Measurements from ENCODE around the gene NCOA1. TPM values are rescaled to one million over a fixed set of nuclear protein-coding genes. Genes with fewer than 3 reads are reported as not detected.

The NCOA1 gene
- total RNA-seq, 1 experiment from 2014 or later: 37.1 TPM

DNA sequence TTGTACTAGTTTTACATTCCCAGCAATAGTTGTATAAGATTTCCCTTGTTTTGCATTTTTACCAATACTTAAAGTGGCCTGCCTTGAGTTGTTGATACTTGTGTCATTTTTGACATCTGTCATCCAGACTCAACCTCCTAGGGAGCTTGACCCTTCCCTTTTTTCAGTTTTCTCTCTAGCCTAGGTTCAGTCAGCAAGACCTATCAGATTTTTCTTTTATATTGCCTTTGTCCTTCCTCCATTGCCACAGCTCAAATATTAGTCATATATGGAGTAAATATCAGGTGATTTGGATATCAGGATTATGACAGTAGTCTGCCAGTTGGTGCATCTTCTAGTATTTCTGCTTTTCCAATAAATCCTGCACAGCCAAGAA is 315.6 kb downstream of the NCOA1 start:
- H3K27me3 ChIP-seq (replicated peaks; ENCODE audit: control insufficient read depth, insufficient read depth, low read length): no peaks in the 10 kb centered on the region
- no peaks in the 10 kb centered on the region; the same call in 1 of the 2 replicates for H3K36me3 ChIP-seq (ENCODE audit: control insufficient read depth, insufficient read depth, low read length)
- H3K27me3 Mint-ChIP-seq (ENCODE audit: insufficient read depth, unreplicated experiment): no peaks in the 10 kb centered on the region
- no peak overlapping the region for H3K4me3 Mint-ChIP-seq (ENCODE audit: unreplicated experiment)
- POLR2A ChIA-PET: no interaction called here
- TF ChIP-seq, protein P1, sequence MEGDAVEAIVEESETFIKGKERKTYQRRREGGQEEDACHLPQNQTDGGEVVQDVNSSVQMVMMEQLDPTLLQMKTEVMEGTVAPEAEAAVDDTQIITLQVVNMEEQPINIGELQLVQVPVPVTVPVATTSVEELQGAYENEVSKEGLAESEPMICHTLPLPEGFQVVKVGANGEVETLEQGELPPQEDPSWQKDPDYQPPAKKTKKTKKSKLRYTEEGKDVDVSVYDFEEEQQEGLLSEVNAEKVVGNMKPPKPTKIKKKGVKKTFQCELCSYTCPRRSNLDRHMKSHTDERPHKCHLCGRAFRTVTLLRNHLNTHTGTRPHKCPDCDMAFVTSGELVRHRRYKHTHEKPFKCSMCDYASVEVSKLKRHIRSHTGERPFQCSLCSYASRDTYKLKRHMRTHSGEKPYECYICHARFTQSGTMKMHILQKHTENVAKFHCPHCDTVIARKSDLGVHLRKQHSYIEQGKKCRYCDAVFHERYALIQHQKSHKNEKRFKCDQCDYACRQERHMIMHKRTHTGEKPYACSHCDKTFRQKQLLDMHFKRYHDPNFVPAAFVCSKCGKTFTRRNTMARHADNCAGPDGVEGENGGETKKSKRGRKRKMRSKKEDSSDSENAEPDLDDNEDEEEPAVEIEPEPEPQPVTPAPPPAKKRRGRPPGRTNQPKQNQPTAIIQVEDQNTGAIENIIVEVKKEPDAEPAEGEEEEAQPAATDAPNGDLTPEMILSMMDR (IDR thresholded peaks at IDR 0.05; ENCODE audit: insufficient read depth in 1 of 2, low read depth in 1 of 2, low read length in 1 of 2, severe bottlenecking in 1 of 2, unreplicated experiment in 1 of 2): no peak
- H3K36me3 Mint-ChIP-seq (ENCODE audit: insufficient read depth, unreplicated experiment): peaks cover 58% of the 10 kb centered on the region
- no peak overlapping the region for H3K4me3 ChIP-seq (ENCODE audit: low read depth, low read length)
- CTCF ChIA-PET: interaction anchor here (0.5 kb wide), 1 partner anchor 554 kb away, joined by 6 read pairs; no protein-coding TSS in a partner anchor
- no peaks in the 10 kb centered on the region for H3K9me3 ChIP-seq
- BruUV-seq (replicated peaks): no TSS peak
- peak overlapping the region; percentile 24 for H3K27ac Mint-ChIP-seq (ENCODE audit: unreplicated experiment)
- intact Hi-C loops (cut with micrococcal nuclease; ENCODE audit: unreplicated experiment): loop anchor here (2.0 kb wide), 1 partner anchor 14 kb away; the partner anchor contains the start of genes CENPO and PTRHD1
- H3K4me1 ChIP-seq: peaks cover 15% of the 10 kb centered on the region
- peaks cover 11% of the 10 kb centered on the region for H3K4me1 Mint-ChIP-seq (ENCODE audit: low read depth, unreplicated experiment)
- H3K9me3 Mint-ChIP-seq (ENCODE audit: unreplicated experiment): no peaks in the 10 kb centered on the region
- no peak for DNase-seq

DNA sequence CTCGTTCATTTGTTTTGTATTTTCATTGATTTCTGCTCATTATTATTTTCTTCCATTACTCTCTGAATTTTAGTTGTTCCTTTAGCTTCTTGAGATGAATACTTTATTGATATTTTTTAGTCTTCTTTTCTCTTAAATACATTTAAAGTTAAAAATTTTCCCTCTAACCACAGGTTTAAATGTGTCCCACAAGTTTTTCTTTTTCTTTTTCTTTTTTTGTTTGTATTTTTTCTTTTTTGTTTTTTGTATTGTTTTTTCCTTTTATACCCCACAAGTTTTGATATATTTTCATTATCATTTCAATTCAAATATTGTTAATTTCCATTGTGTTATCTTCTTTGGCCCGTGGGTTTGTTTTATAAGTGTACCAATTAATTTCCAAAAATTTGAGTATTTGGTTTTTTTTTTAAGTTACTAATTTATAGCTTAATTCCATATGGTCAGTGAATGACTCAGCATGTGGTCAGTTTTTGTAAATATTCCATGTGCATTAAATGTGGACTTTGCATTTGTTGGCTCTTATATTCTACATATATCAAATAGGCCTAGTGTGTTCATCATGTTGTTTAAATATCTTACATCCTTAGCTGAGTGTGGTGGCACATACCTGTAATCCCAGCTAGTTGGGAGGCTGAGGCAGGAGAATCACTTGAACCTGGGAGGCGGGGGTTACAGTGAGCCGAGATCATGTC is 318.4 kb downstream of the NCOA1 start:
- H3K27ac Mint-ChIP-seq (ENCODE audit: unreplicated experiment): no peak overlapping the region
- no peaks in the 10 kb centered on the region for H3K27me3 Mint-ChIP-seq (ENCODE audit: insufficient read depth, unreplicated experiment)
- intact Hi-C loops (cut with micrococcal nuclease; ENCODE audit: unreplicated experiment): no loop called here
- TF ChIP-seq, protein P1 (IDR thresholded peaks at IDR 0.05; ENCODE audit: insufficient read depth in 1 of 2, low read depth in 1 of 2, low read length in 1 of 2, severe bottlenecking in 1 of 2, unreplicated experiment in 1 of 2): no peak
- no TSS peak for BruUV-seq (replicated peaks)
- POLR2A ChIA-PET: interaction anchor here (1.2 kb wide), 1 partner anchor 16 kb away, joined by 6 read pairs; the partner anchor contains the start of genes CENPO and PTRHD1
- Histone ChIP-seq H3K36me3 (ENCODE audit: control insufficient read depth, insufficient read depth, low read length) (no peaks in the 10 kb centered on the region; the same call in 1 of the 2 replicates), H3K9me3 (no peaks in the 10 kb centered on the region), H3K4me3 (ENCODE audit: low read depth, low read length) (no peak overlapping the region), H3K4me1 (peaks cover 15% of the 10 kb centered on the region), H3K27me3 (replicated peaks; ENCODE audit: control insufficient read depth, insufficient read depth, low read length) (no peaks in the 10 kb centered on the region)
- H3K9me3 Mint-ChIP-seq (ENCODE audit: unreplicated experiment): no peaks in the 10 kb centered on the region
- CTCF ChIA-PET: interaction anchor here (1.2 kb wide), 1 partner anchor 17 kb away, joined by 5 read pairs; the partner anchor contains the start of genes CENPO and PTRHD1
- peaks cover 11% of the 10 kb centered on the region for H3K4me1 Mint-ChIP-seq (ENCODE audit: low read depth, unreplicated experiment)
- H3K4me3 Mint-ChIP-seq (ENCODE audit: unreplicated experiment): no peak overlapping the region
- H3K36me3 Mint-ChIP-seq (ENCODE audit: insufficient read depth, unreplicated experiment): peaks cover 66% of the 10 kb centered on the region
- DNase-seq: no peak

GRCh38 chr2:24813691-24814137 is 322.7 kb downstream of the NCOA1 start:
- Histone ChIP-seq H3K36me3 (ENCODE audit: control insufficient read depth, insufficient read depth, low read length) (peaks cover 2% of the 10 kb centered on the region), H3K27me3 (replicated peaks; ENCODE audit: control insufficient read depth, insufficient read depth, low read length) (no peaks in the 10 kb centered on the region), H3K4me3 (ENCODE audit: low read depth, low read length) (no peak overlapping the region), H3K9me3 (no peaks in the 10 kb centered on the region), H3K4me1 (peaks cover 4% of the 10 kb centered on the region; the same call in 1 of the 2 replicates)
- Mint-ChIP-seq H3K4me3 (ENCODE audit: unreplicated experiment) (no peak overlapping the region), H3K36me3 (ENCODE audit: insufficient read depth, unreplicated experiment) (peaks cover 76% of the 10 kb centered on the region), H3K9me3 (ENCODE audit: unreplicated experiment) (no peaks in the 10 kb centered on the region), H3K27me3 (ENCODE audit: insufficient read depth, unreplicated experiment) (no peaks in the 10 kb centered on the region), H3K27ac (ENCODE audit: unreplicated experiment) (no peak overlapping the region), H3K4me1 (ENCODE audit: low read depth, unreplicated experiment) (peaks cover 17% of the 10 kb centered on the region)
- intact Hi-C loops (cut with micrococcal nuclease; ENCODE audit: unreplicated experiment): no loop called here
- BruUV-seq (replicated peaks): no TSS peak
- ChIA-PET POLR2A (no interaction called here), CTCF (interaction anchor here (0.8 kb wide), 1 partner anchor 21 kb away, joined by 4 read pairs; the partner anchor contains the start of genes CENPO and PTRHD1)
- TF ChIP-seq, protein P1 (IDR thresholded peaks at IDR 0.05; ENCODE audit: insufficient read depth in 1 of 2, low read depth in 1 of 2, low read length in 1 of 2, severe bottlenecking in 1 of 2, unreplicated experiment in 1 of 2): no peak
- no peak for DNase-seq

All from Caco-2 (cell line).